NT2/D1 (cell line): Measurements from ENCODE around the gene PPIL1.

ENCODE experiments used
- SUZ12 ChIP-seq: IDR thresholded peaks from 2 replicates; pipeline ENCODE4 v1.6.1; 2011; ENCODE audit not compliant: insufficient read length, insufficient read depth; ENCODE audit errors: extremely low read depth
- YY1 ChIP-seq: IDR thresholded peaks from 2 replicates; pipeline ENCODE4 v1.6.1; 2011; ENCODE audit not compliant: insufficient read length, insufficient read depth
- ZNF274 ChIP-seq: IDR thresholded peaks from 2 replicates; pipeline ENCODE4 v1.6.1; 2011; ENCODE audit warnings: mild to moderate bottlenecking, low read depth, low read length

DNA sequence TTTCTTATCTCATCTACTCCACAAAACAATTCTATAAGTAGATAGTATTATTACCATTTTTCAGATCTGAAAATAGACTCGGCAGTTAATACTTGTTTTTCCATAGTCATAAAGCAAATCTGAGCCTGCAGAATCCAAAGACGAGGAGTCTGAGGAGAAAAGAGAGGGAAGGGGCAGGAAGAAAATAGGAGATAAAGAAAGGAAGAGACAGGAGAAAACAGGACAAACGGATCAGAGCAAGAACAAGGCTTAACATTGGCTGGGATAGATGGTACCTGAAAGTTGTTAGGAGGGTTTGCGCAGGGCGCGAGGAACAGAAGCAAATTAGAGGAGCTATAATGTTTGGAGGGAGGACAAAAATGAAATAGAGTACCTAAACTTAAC is 639 bp upstream of the PPIL1 start:
- no peak for TF ChIP-seq ZNF274
- no peak for TF ChIP-seq YY1
- no peak for TF ChIP-seq SUZ12
